ENCODE results near the gene UBE2J2. TPM values are rescaled to one million over a fixed set of nuclear protein-coding genes. Genes with fewer than 3 reads are reported as not detected.

The UBE2J2 gene
- total RNA-seq, 1 experiment from 2014 or later, result 182 TPM

DNA sequence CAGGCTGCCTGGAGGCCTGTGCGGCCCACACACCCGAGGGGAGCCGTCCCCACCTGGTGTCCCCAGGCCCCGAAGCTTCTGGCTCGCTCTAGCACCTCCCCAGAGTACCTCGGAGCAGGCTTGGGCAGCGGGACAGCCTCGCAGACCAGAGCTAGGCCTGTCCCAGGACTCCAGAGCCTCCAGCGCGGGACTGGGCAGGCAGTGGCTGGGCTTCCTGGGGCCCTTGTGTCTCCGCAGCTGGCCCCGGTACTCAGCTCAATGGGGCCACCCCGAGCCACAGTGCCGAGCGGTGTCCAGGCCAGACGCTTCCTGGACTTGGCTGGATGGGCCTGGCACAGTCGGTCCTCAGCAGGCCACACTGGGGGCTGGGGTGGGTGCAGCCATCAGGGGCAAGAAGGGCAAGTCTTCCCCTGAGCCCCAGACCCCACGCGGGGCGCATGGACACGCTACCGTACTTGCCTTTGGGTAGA, 11.5 kb upstream of the UBE2J2 start:
- ChIA-PET CTCF (interaction anchor here (0.6 kb wide), 1 partner anchor 21 kb away, joined by 3 read pairs; no protein-coding TSS in a partner anchor), POLR2A (ENCODE audit: unreplicated experiment) (no interaction called here)
- H3K79me2 ChIP-seq (ENCODE audit: low read length), result no peaks in the 10 kb centered on the region
- no peak overlapping the region for H3K9ac ChIP-seq (ENCODE audit: low read length)
- no peak overlapping the region for H3K4me2 ChIP-seq (ENCODE audit: low read length)
- peaks cover 24% of the 10 kb centered on the region for H3K4me1 ChIP-seq (ENCODE audit: insufficient read depth, low read length)
- H3F3A ChIP-seq (ENCODE audit: low read length, unreplicated experiment), result no peaks in the 10 kb centered on the region
- no peak for DNase-seq
- no peaks in the 10 kb centered on the region for H3K36me3 ChIP-seq (ENCODE audit: low read depth, low read length)
- H3K9me3 ChIP-seq (ENCODE audit: low read length), result no peaks in the 10 kb centered on the region
- no peak overlapping the region for H3K4me3 ChIP-seq (ENCODE audit: low read length)
- no peak for ATAC-seq
- BruUV-seq (replicated peaks), result no TSS peak
- H3K27me3 ChIP-seq (ENCODE audit: low read length), result no peaks in the 10 kb centered on the region
- no peak overlapping the region for H3K27ac ChIP-seq (ENCODE audit: low read length)
- intact Hi-C loops (cut with micrococcal nuclease), result no loop called here
- H4K20me1 ChIP-seq (ENCODE audit: low read length), result no peaks in the 10 kb centered on the region
- H2AFZ ChIP-seq (ENCODE audit: low read length), result no peak overlapping the region
- H3K9me2 ChIP-seq (replicated peaks; ENCODE audit: low read length), result no peaks in the 10 kb centered on the region
- TF ChIP-seq EZH2 (IDR thresholded peaks at IDR 0.05; ENCODE audit: low read length, unreplicated experiment), result no peak
- no peak for TF ChIP-seq EZH2phosphoT487 (IDR thresholded peaks at IDR 0.05; ENCODE audit: borderline replicate concordance, low read length)
- TF ChIP-seq CTCF (conservative IDR thresholded peaks at IDR 0.05; ENCODE audit: low read depth, low read length), result no peak

DNA sequence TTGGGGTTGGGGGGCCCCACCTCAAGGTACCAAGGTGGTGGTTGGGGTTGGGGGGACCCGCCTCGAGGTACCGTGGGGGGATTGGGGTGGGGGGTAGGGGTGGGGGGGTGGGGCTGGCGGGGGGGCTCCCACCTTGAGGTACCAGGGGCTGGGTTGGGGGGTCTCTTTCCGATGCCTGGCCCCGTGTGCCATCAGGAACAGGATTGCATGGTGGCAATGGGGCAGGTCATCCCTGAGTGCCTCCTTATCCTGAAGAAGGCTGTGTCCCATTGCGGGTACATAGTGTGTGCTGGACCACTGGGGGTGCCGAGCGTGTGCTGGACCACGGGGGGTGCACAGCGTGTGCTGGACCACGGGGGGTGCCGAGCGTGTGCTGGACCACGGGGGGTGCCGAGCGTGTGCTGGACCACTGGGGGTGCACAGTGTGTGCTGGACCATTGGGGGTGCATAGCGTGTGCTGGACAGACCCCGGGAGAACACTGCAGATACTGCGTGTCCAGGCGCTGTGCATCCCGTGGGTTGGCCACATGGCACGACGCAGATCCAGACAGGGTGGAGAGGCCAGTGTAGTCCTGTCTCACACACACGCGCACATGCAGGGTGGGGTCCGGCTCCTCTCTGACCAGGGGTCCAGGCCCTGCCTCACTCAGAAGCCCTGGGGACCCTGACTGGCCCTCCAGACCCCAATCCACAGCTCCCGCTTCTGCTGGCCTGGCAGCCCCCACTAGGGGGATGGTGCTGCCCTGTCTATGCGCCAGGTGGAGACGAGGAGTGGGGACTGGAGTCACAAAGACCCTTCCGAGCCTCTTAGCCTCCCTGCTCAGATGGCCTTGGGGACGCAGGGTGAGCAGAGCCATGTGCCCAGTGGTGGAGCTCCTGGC, 10.8 kb upstream of the UBE2J2 start:
- Histone ChIP-seq H3K9ac (ENCODE audit: low read length) (no peak overlapping the region), H4K20me1 (ENCODE audit: low read length) (no peaks in the 10 kb centered on the region), H3K4me3 (ENCODE audit: low read length) (no peak overlapping the region), H3K36me3 (ENCODE audit: low read depth, low read length) (no peaks in the 10 kb centered on the region), H3K27ac (ENCODE audit: low read length) (no peak overlapping the region), H3K4me2 (ENCODE audit: low read length) (no peak overlapping the region), H3F3A (ENCODE audit: low read length, unreplicated experiment) (no peaks in the 10 kb centered on the region), H3K9me3 (ENCODE audit: low read length) (no peaks in the 10 kb centered on the region), H3K79me2 (ENCODE audit: low read length) (no peaks in the 10 kb centered on the region), H3K27me3 (ENCODE audit: low read length) (no peaks in the 10 kb centered on the region), H3K9me2 (replicated peaks; ENCODE audit: low read length) (no peaks in the 10 kb centered on the region), H3K4me1 (ENCODE audit: insufficient read depth, low read length) (peaks cover 24% of the 10 kb centered on the region), H2AFZ (ENCODE audit: low read length) (no peak overlapping the region)
- DNase-seq (no peak), ATAC-seq (no peak)
- intact Hi-C loops (cut with micrococcal nuclease), result no loop called here
- TF ChIP-seq CTCF (conservative IDR thresholded peaks at IDR 0.05; ENCODE audit: low read depth, low read length), result no peak
- TF ChIP-seq EZH2 (IDR thresholded peaks at IDR 0.05; ENCODE audit: low read length, unreplicated experiment), result no peak
- POLR2A ChIA-PET (ENCODE audit: unreplicated experiment), result no interaction called here
- BruUV-seq (replicated peaks), result no TSS peak
- CTCF ChIA-PET, result no interaction called here

- Histone ChIP-seq H3K27me3 (ENCODE audit: low read length) (no peaks in the 10 kb centered on the region), H2AFZ (ENCODE audit: low read length) (no peak overlapping the region), H3K79me2 (ENCODE audit: low read length) (no peaks in the 10 kb centered on the region), H3K9ac (ENCODE audit: low read length) (peak overlapping the region; percentile 16; the same call in 1 of the 2 replicates), H3K9me2 (replicated peaks; ENCODE audit: low read length) (no peaks in the 10 kb centered on the region), H4K20me1 (ENCODE audit: low read length) (no peaks in the 10 kb centered on the region), H3K4me3 (ENCODE audit: low read length) (no peak overlapping the region), H3K4me1 (ENCODE audit: insufficient read depth, low read length) (peaks cover 24% of the 10 kb centered on the region), H3F3A (ENCODE audit: low read length, unreplicated experiment) (no peaks in the 10 kb centered on the region), H3K36me3 (ENCODE audit: low read depth, low read length) (no peaks in the 10 kb centered on the region), H3K27ac (ENCODE audit: low read length) (peak overlapping the region; percentile 82), H3K9me3 (ENCODE audit: low read length) (no peaks in the 10 kb centered on the region), H3K4me2 (ENCODE audit: low read length) (peak overlapping the region; percentile 26)
- ATAC-seq, result peak; percentile 11; the same call in 1 of the 2 replicates
- ChIA-PET POLR2A (ENCODE audit: unreplicated experiment) (interaction anchor here (0.6 kb wide), 1 partner anchor 10 kb away, joined by 3 read pairs; no protein-coding TSS in a partner anchor), CTCF (interaction anchor here (0.6 to 2.3 kb wide), 2 partner anchors 8 to 161 kb away, joined by 8 to 23 read pairs; no protein-coding TSS in a partner anchor)
- peak; percentile 58 for DNase-seq
- intact Hi-C loops (cut with micrococcal nuclease), result no loop called here
- no TSS peak for BruUV-seq (replicated peaks)
- TF ChIP-seq CTCF (conservative IDR thresholded peaks at IDR 0.05; ENCODE audit: low read depth, low read length) (0 out of 2 replicates have a peak, but pooled peaks have one; percentile 24), EZH2phosphoT487 (IDR thresholded peaks at IDR 0.05; ENCODE audit: borderline replicate concordance, low read length) (no peak)
These were observed 10.2 kb upstream of the UBE2J2 start for GRCh38 chr1:1283821-1284220.

All from PC-3 (cell line).